Lung (tissue), 12 donors: Measurements from ENCODE around the gene ROMO1. TPM values are rescaled to one million over a fixed set of nuclear protein-coding genes. Genes with fewer than 3 reads are reported as not detected.

Experiments
- ATAC-seq: fragments of 200-7000 bp; cut with Tn5 transposase; one replicate; pipeline ENCODE4 v1.9.1; 2020; ENCODE audit warnings: moderate number of reproducible peaks; ENCODE audit not compliant: insufficient read depth, low FRiP score
- DNase-seq, 3 donors: peaks; one replicate each; pipeline ENCODE4 v3.0.0-alpha.2; 2013 to 2017
- H3K27ac ChIP-seq, 2 donors: one replicate each; pipeline ENCODE4 v1.5.1; 2013; ENCODE audit warnings: mild to moderate bottlenecking in 2 of 2, moderate library complexity in 2 of 2, control low read depth in 1 of 2, inconsistent platforms in 1 of 2, low read depth in 1 of 2, low read length in 1 of 2
- H3K27me3 ChIP-seq, 3 donors: one replicate each; pipeline ENCODE4 v1.5.1; 2013; ENCODE audit warnings: low read length in 2 of 3; ENCODE audit not compliant: control insufficient read depth in 3 of 3, insufficient read depth in 3 of 3
- H3K36me3 ChIP-seq, 4 donors: one replicate each; pipeline ENCODE4 v1.5.1; 2013; ENCODE audit warnings: low read length in 4 of 4, mild to moderate bottlenecking in 1 of 4, moderate library complexity in 1 of 4; ENCODE audit not compliant: control insufficient read depth in 4 of 4, insufficient read depth in 4 of 4
- H3K4me1 ChIP-seq, 5 donors: one replicate each; pipeline ENCODE4 v1.5.1; 2013; ENCODE audit warnings: low read length in 5 of 5, mild to moderate bottlenecking in 2 of 5, moderate library complexity in 1 of 5; ENCODE audit not compliant: control insufficient read depth in 5 of 5, insufficient read depth in 5 of 5
- H3K4me3 ChIP-seq: one replicate; pipeline ENCODE4 v1.5.1; 2013; ENCODE audit warnings: mild to moderate bottlenecking, control low read depth, moderate library complexity
- H3K9ac ChIP-seq, 2 donors: one replicate each; pipeline ENCODE4 v1.5.1; 2013; ENCODE audit warnings: low read length in 2 of 2, control low read depth in 1 of 2; ENCODE audit not compliant: insufficient read depth in 1 of 2
- H3K9me3 ChIP-seq, 4 donors: one replicate each; pipeline ENCODE4 v1.5.1; 2013; ENCODE audit warnings: low read length in 3 of 4, mild to moderate bottlenecking in 1 of 4, moderate library complexity in 1 of 4; ENCODE audit not compliant: control insufficient read depth in 4 of 4, insufficient read depth in 3 of 4
- WGBS, 2 donors: extraction: QIAGEN DNeasy Blood & Tissue Kit; methylation state at CpG; one replicate each; pipeline ENCODE4 v1.1.7; 2013; 5-methylcytosine and 5-hydroxymethylcytosine counted together
- polyA plus RNA-seq, 2 donors: library from polyadenylated mRNA; stranded (reverse); fragments of 200-250 nt; gene quantifications; one replicate each; pipeline ENCODE4 v1.2.1, GENCODE V29; 2013
- total RNA-seq, 2 donors: library from RNA; depleted of rRNA in 1 of 2; stranded (reverse); fragments of >200 nt in 1 of 2; gene quantifications; one replicate each; pipeline ENCODE4 v1.2.1, GENCODE V29; 2014 to 2021
- TF ChIP-seq, protein P1 (sequence below): IDR thresholded peaks from 2 replicates; pipeline ENCODE4 v1.5.1; 2012; ENCODE audit warnings: mild to moderate bottlenecking; ENCODE audit errors: control extremely low read depth, extremely low read depth
- donor health status: control.
- donor health status: control.
- donor health status: Bipolar disorder and iron deficiency.
- donor health status: healthy.
- donor health status: DM: yes; HTN: yes; CAD: no.

ROMO1 gene
- total and polyA plus RNA-seq, 4 donors = 98.6 to 501 (median 272) TPM

DNA sequence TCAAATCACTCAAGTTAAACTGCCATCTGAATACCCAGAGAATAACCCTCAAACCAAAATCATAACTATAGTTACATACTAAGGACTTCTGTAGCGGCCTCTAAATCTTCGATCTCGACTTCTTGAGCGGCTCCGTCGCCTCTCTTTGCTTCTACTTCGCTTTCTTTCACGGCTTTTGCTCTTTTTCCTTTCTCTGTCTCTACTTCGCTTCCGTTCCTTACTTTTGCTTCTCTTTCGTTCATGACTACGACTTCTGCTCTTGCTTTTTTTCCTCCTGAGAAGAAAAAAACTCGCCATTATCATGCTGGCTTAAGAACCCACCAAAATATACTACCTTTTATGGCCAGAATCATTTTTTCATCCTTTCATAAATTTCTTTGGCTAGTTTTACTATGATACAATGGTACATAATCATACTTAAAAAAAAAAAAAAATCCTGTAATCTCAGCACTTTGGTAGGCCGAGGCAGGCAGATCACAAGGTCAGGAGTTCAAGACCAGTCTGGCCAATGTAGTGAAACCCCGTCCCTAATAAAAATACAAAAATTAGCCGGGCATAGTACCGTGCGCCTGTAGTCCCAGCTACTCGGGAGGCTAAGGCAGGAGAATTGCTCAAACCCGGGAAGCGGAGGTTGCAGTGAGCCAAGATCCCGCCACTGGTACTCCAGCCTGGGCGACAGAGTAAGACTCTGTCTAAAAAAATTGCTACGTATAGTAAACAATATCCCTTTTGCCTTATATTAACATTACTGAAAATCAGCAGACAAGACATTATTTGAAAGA lies 32.8 kb downstream of the ROMO1 start:
- Histone ChIP-seq H3K4me1 (peaks cover 0 to 25% (median 3%) of the 10 kb centered on the region in 5 donors), H3K4me3 (no peak overlapping the region), H3K27ac (no peak overlapping the region), H3K9ac (no peak overlapping the region), H3K9me3 (no peaks in the 10 kb centered on the region), H3K27me3 (no peaks in the 10 kb centered on the region), H3K36me3 (peaks cover 24 to 75% (median 44%) of the 10 kb centered on the region in 4 donors)
- ATAC-seq (no peak), DNase-seq (no peak)
- TF ChIP-seq, protein P1, sequence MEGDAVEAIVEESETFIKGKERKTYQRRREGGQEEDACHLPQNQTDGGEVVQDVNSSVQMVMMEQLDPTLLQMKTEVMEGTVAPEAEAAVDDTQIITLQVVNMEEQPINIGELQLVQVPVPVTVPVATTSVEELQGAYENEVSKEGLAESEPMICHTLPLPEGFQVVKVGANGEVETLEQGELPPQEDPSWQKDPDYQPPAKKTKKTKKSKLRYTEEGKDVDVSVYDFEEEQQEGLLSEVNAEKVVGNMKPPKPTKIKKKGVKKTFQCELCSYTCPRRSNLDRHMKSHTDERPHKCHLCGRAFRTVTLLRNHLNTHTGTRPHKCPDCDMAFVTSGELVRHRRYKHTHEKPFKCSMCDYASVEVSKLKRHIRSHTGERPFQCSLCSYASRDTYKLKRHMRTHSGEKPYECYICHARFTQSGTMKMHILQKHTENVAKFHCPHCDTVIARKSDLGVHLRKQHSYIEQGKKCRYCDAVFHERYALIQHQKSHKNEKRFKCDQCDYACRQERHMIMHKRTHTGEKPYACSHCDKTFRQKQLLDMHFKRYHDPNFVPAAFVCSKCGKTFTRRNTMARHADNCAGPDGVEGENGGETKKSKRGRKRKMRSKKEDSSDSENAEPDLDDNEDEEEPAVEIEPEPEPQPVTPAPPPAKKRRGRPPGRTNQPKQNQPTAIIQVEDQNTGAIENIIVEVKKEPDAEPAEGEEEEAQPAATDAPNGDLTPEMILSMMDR = no peak
- WGBS, 2 donors = 92% methylated on average over 24 of the region's 24 CpGs

DNA sequence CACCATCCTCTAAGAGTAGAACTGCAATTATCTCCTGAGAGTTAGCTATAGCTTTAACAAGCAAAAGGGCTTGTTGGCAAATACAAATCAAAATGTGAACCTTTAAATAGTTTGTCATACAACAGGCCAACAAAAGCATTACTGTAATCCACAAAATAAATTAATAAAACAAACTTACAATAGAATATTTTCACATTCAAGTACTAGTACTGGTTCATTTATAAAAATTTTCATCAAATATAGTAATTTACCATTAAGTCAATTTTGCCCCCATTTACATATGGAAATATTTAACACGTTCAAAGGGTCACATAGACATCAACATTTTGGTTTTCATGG lies 33.4 kb downstream of the ROMO1 start:
- Histone ChIP-seq H3K4me3 (no peak overlapping the region), H3K4me1 (peaks cover 0 to 25% (median 3%) of the 10 kb centered on the region in 5 donors), H3K9ac (no peak overlapping the region), H3K27ac (no peak overlapping the region), H3K27me3 (no peaks in the 10 kb centered on the region), H3K36me3 (peaks cover 28 to 76% (median 45%) of the 10 kb centered on the region in 4 donors), H3K9me3 (no peaks in the 10 kb centered on the region)
- no peak for ATAC-seq
- DNase-seq = no peak
- TF ChIP-seq, protein P1 = no peak
- WGBS, 2 donors = 47 to 62% methylated on average over 1 of the region's 1 CpG

GRCh38 chr20:35734374-35734773 lies 35.2 kb downstream of the ROMO1 start:
- no peak overlapping the region for H3K9ac ChIP-seq
- DNase-seq = no peak
- H3K4me1 ChIP-seq = peaks cover 2 to 31% (median 6%) of the 10 kb centered on the region in 5 donors
- no peak overlapping the region for H3K27ac ChIP-seq
- H3K27me3 ChIP-seq = no peaks in the 10 kb centered on the region
- no peak for ATAC-seq
- peaks cover 29 to 81% (median 53%) of the 10 kb centered on the region in 4 donors for H3K36me3 ChIP-seq
- TF ChIP-seq, protein P1 = no peak
- H3K9me3 ChIP-seq = no peaks in the 10 kb centered on the region
- no peak overlapping the region for H3K4me3 ChIP-seq
